ENCODE data around the gene PA2G4. TPM values are rescaled to one million over a fixed set of nuclear protein-coding genes. Genes with fewer than 3 reads are reported as not detected.

PA2G4 gene
- total and polyA plus RNA-seq, 10 of the 15 experiments (the other 5 are each of a cell fraction or from before 2014, with no cell fraction given): 148 to 514 (median 406) TPM

GRCh38 chr12:56152132-56152755 is 47.9 kb downstream of the PA2G4 start, which contains the start of gene MYL6B (continued):
- no peak for TF ChIP-seq PRDM15 (CRISPR knock-in tag; IDR thresholded peaks at IDR 0.05)
- TF ChIP-seq, protein P1, sequence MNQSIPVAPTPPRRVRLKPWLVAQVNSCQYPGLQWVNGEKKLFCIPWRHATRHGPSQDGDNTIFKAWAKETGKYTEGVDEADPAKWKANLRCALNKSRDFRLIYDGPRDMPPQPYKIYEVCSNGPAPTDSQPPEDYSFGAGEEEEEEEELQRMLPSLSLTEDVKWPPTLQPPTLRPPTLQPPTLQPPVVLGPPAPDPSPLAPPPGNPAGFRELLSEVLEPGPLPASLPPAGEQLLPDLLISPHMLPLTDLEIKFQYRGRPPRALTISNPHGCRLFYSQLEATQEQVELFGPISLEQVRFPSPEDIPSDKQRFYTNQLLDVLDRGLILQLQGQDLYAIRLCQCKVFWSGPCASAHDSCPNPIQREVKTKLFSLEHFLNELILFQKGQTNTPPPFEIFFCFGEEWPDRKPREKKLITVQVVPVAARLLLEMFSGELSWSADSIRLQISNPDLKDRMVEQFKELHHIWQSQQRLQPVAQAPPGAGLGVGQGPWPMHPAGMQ (IDR thresholded peaks at IDR 0.05; ENCODE audit: borderline replicate concordance): no peak
- peak; percentile 42; the same call in 1 of the 2 replicates for TF ChIP-seq GATAD2B (conservative IDR thresholded peaks at IDR 0.05; ENCODE audit: low read depth)
- TF ChIP-seq SREBF1 (IDR thresholded peaks at IDR 0.05; ENCODE audit: low read length): peak; percentile 50; the same call in 1 of the 2 replicates
- TF ChIP-seq SIX5 (IDR thresholded peaks at IDR 0.05; ENCODE audit: low read depth, low read length, severe bottlenecking): peak; percentile 82
- no peak for TF ChIP-seq ZBTB11 (CRISPR knock-in tag; IDR thresholded peaks at IDR 0.05)
- no peak for TF ChIP-seq RB1 (IDR thresholded peaks at IDR 0.05; ENCODE audit: borderline replicate concordance)
- TF ChIP-seq NFYB (IDR thresholded peaks at IDR 0.05; ENCODE audit: insufficient read depth, low read depth, low read length): no peak
- TF ChIP-seq GABPA (IDR thresholded peaks at IDR 0.05; ENCODE audit: low read depth): peak; percentile 85
- no peak for TF ChIP-seq SUPT20H (IDR thresholded peaks at IDR 0.05; ENCODE audit: borderline replicate concordance, control insufficient read depth, low read depth, low read length)
- 0 out of 2 replicates have a peak, but pooled peaks have one; percentile 49 for TF ChIP-seq TAF1 (IDR thresholded peaks at IDR 0.05; ENCODE audit: borderline replicate concordance, low read depth, low read length)
- TF ChIP-seq, protein P2, sequence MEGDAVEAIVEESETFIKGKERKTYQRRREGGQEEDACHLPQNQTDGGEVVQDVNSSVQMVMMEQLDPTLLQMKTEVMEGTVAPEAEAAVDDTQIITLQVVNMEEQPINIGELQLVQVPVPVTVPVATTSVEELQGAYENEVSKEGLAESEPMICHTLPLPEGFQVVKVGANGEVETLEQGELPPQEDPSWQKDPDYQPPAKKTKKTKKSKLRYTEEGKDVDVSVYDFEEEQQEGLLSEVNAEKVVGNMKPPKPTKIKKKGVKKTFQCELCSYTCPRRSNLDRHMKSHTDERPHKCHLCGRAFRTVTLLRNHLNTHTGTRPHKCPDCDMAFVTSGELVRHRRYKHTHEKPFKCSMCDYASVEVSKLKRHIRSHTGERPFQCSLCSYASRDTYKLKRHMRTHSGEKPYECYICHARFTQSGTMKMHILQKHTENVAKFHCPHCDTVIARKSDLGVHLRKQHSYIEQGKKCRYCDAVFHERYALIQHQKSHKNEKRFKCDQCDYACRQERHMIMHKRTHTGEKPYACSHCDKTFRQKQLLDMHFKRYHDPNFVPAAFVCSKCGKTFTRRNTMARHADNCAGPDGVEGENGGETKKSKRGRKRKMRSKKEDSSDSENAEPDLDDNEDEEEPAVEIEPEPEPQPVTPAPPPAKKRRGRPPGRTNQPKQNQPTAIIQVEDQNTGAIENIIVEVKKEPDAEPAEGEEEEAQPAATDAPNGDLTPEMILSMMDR (IDR thresholded peaks at IDR 0.05 in 2 of 3, conservative IDR thresholded peaks at IDR 0.05 in 1 of 3; ENCODE audit: control insufficient read depth in 2 of 3, extremely low read depth in 1 of 3, insufficient read depth in 1 of 3, low read depth in 3 of 3, low read length in 3 of 3): no peak
- TF ChIP-seq EP300 (IDR thresholded peaks at IDR 0.05; ENCODE audit: borderline replicate concordance in 1 of 2, control insufficient read depth in 1 of 2, low read depth in 2 of 2, low read length in 2 of 2): no peak
- peak; percentile 11; the same call in 1 of the 2 replicates for TF ChIP-seq SMAD5 (IDR thresholded peaks at IDR 0.05; ENCODE audit: low read depth)
- TF ChIP-seq ZSCAN29 (IDR thresholded peaks at IDR 0.05): no peak
- TF ChIP-seq, protein P3, sequence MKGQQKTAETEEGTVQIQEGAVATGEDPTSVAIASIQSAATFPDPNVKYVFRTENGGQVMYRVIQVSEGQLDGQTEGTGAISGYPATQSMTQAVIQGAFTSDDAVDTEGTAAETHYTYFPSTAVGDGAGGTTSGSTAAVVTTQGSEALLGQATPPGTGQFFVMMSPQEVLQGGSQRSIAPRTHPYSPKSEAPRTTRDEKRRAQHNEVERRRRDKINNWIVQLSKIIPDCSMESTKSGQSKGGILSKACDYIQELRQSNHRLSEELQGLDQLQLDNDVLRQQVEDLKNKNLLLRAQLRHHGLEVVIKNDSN (IDR thresholded peaks at IDR 0.05; ENCODE audit: borderline replicate concordance, extremely low read length, insufficient read depth, low read depth, low read length): no peak
